Rectal smooth muscle tissue (tissue), 1 donor: Measurements from ENCODE around the gene EMX1.

Experiments used
- H3K27ac ChIP-seq: one replicate; pipeline ENCODE4 v1.7.0; 2013; ENCODE audit warnings: low read depth, low read length, inconsistent platforms
- H3K27me3 ChIP-seq: one replicate; pipeline ENCODE4 v1.7.0; 2013; ENCODE audit warnings: low read length; ENCODE audit not compliant: control insufficient read depth, insufficient read depth
- H3K36me3 ChIP-seq: one replicate; pipeline ENCODE4 v1.7.0; 2013; ENCODE audit warnings: low read length; ENCODE audit not compliant: control insufficient read depth, insufficient read depth
- H3K4me1 ChIP-seq: one replicate; pipeline ENCODE4 v1.7.0; 2013; ENCODE audit warnings: low read length; ENCODE audit not compliant: control insufficient read depth, insufficient read depth
- H3K4me3 ChIP-seq: one replicate; pipeline ENCODE4 v1.7.0; 2013; ENCODE audit warnings: low read length
- H3K9ac ChIP-seq: one replicate; pipeline ENCODE4 v1.7.0; 2013; ENCODE audit warnings: low read length

EMX1 gene

DNA sequence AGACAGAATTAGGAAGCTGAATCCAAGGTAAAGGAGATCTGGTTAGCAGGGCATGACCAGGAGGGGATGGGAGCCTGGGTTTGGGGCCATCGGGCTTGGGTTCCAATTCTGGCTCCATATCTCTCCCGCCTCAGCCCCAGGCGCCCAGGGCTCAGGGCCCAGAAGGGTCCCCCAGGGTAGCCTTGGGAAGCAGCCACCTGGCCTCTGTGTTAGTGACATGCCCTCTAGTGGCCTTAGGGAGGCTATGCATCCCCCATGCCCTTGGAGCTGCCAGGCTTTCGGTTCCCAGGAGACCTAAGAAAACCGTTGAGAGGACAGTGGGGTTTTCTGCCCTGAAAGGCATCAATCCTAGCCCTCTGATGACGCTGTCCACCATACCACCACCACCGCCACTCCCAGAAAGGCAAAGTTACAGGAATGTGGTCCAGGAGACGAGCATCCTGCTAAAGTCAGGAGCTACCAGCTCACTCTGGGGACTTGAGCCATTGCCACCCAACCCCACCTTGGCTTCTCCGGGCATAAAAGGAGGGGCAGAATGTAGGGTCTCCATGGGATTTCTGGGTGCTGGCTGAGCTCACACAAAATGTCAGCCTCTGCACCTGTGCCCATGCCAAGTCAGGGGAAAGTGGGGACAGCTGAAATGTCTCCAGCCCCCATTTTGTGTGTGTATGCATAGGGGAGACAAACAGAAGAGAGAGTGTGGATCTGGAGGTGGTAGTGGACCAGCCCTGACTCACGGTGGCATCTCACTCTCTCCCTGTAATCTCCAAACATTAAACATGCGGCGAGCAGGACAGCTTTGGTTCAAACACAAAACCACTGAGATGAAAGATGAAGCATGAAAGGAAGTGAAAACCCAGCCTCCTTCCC is 56.5 kb downstream of the EMX1 start:
- Histone ChIP-seq H3K4me1 (no peaks in the 10 kb centered on the region), H3K9ac (no peak overlapping the region), H3K4me3 (no peak overlapping the region), H3K27me3 (no peaks in the 10 kb centered on the region), H3K36me3 (peaks cover 2% of the 10 kb centered on the region), H3K27ac (no peak overlapping the region)

DNA sequence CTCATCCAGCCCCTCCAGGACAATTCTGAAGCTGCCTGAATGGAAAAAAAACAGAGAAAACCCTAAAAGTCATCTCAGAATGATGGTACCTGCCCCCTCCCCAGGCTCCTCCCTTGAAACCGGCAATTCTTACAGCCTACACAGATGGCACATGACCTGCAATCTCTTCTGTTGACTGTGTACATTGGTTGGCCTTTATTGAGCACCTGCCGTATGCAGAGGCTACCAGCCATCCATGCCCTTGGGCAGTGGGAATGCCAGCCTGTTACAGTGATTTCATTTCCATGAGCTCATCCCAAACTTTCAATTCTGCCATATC is 57.1 kb downstream of the EMX1 start:
- H3K36me3 ChIP-seq, result peaks cover 2% of the 10 kb centered on the region
- no peak overlapping the region for H3K9ac ChIP-seq
- H3K27ac ChIP-seq, result no peak overlapping the region
- no peak overlapping the region for H3K4me3 ChIP-seq
- H3K27me3 ChIP-seq, result no peaks in the 10 kb centered on the region
- H3K4me1 ChIP-seq, result no peaks in the 10 kb centered on the region

DNA sequence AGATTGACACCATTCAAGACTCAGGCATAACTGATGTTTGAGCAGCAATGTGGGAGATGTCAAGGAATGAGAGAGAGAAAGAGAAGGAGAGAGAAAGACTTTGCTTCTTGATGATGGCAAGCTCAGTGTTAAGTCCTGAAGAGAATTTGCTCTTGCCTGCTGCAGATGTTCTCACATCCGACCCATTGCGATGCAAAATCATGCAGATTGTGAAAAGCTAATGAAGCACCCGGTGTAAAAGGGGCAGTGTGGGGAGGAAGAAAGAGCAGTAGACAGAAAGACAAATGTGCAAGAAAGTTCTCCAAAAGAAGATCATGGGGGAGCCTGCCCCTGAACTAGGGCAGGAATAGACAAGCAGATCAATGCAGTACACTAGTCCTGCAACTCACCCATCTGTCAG is 57.7 kb downstream of the EMX1 start:
- Histone ChIP-seq H3K4me1 (no peaks in the 10 kb centered on the region), H3K27ac (no peak overlapping the region), H3K36me3 (peaks cover 2% of the 10 kb centered on the region), H3K4me3 (no peak overlapping the region), H3K27me3 (no peaks in the 10 kb centered on the region), H3K9ac (no peak overlapping the region)

DNA sequence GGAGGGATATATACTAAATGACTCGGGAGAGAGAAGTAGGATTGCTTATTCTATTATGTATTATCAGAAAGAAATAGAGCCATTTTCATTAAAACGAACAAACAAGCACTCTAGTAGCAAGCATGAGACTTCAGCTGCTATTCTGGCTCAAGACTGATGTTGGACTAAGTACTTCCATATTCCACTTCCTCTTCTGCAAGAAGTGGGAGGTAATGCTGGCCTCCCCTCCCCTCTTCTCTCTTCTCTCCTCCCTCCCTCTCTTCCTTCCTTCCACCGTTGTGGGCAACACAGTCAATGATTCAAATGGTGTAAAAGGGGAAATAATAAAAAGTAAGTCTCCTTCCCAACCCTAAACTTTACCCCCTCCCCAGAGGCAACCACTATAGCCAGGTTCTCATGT is 62.6 kb downstream of the EMX1 start:
- no peaks in the 10 kb centered on the region for H3K4me1 ChIP-seq
- no peak overlapping the region for H3K4me3 ChIP-seq
- no peak overlapping the region for H3K9ac ChIP-seq
- no peaks in the 10 kb centered on the region for H3K36me3 ChIP-seq
- H3K27ac ChIP-seq, result no peak overlapping the region
- no peaks in the 10 kb centered on the region for H3K27me3 ChIP-seq

DNA sequence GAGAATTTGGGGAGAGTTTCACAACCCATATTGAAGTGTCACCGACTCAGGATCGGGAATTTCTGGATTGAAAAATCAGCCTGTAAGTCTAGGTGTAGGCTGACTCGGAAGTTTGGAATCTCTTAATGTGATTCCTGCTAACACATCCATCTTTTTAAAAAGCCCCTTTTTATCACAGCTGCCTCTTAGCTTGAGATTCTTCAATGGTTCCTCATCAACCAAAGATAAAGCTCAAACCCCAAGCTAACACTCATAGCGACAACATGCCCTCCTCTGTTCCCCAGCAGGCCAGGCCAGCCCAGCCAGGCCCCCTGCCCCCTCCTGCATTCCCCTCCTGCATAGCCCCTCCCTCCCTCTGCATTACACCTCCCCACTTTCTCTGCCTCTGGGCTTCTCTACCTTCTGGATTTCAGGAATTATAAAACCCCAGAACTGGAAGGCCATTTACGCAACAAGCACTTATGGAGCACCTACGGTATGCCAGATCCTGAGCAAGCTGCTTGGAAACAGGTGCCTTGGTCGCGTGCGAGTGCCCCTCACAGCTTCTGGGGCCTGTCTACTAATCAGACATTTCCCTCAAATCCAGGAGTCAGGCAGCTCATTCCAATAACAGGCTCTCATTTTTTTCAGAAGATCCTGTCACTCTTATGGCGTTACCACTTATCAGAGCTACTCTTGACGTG is 63.4 kb downstream of the EMX1 start:
- H3K27ac ChIP-seq, result no peak overlapping the region
- no peak overlapping the region for H3K4me3 ChIP-seq
- no peaks in the 10 kb centered on the region for H3K36me3 ChIP-seq
- no peaks in the 10 kb centered on the region for H3K27me3 ChIP-seq
- no peak overlapping the region for H3K9ac ChIP-seq
- no peaks in the 10 kb centered on the region for H3K4me1 ChIP-seq

DNA sequence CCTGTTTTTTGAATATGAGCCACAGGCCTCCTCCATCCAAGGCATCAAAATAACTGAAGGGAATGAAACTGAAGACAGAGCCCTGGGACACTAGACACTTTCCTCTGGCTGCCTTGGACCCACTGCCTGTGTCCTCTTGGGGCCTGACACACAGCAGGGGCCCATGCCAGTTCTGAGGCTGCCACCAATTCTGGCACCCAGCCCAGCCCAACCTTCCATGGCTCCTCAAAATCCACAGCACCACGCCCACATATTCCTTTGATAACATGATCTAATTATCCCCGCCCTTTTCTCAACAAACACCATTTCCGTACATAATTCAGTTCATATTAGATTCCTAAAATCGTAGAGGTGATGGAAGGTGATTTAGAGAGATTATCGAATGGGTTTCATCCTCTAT is 64.2 kb downstream of the EMX1 start:
- H3K4me3 ChIP-seq, result no peak overlapping the region
- H3K27ac ChIP-seq, result no peak overlapping the region
- H3K36me3 ChIP-seq, result no peaks in the 10 kb centered on the region
- H3K4me1 ChIP-seq, result no peaks in the 10 kb centered on the region
- H3K9ac ChIP-seq, result no peak overlapping the region
- H3K27me3 ChIP-seq, result no peaks in the 10 kb centered on the region

DNA sequence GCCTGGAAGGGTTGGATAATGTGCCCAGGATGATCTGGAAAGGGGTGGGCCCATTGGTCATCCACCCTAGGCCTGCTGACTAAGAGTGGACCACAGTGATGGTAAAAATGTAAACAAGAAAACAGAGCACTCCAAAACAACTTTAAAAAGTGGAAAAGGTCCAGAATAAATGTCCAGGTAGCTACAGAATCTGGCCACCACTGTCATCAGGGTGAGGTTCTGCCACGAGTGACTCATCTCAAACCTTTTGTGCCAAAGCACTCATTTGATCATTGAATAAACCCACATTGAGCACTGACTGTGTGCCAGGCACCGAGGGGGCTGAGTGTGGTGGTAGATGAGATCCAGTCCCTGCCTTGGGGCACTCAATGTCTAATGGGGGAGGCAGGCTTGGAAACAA is 64.9 kb downstream of the EMX1 start:
- Histone ChIP-seq H3K9ac (no peak overlapping the region), H3K36me3 (no peaks in the 10 kb centered on the region), H3K4me3 (no peak overlapping the region), H3K4me1 (no peaks in the 10 kb centered on the region), H3K27ac (no peak overlapping the region), H3K27me3 (no peaks in the 10 kb centered on the region)

DNA sequence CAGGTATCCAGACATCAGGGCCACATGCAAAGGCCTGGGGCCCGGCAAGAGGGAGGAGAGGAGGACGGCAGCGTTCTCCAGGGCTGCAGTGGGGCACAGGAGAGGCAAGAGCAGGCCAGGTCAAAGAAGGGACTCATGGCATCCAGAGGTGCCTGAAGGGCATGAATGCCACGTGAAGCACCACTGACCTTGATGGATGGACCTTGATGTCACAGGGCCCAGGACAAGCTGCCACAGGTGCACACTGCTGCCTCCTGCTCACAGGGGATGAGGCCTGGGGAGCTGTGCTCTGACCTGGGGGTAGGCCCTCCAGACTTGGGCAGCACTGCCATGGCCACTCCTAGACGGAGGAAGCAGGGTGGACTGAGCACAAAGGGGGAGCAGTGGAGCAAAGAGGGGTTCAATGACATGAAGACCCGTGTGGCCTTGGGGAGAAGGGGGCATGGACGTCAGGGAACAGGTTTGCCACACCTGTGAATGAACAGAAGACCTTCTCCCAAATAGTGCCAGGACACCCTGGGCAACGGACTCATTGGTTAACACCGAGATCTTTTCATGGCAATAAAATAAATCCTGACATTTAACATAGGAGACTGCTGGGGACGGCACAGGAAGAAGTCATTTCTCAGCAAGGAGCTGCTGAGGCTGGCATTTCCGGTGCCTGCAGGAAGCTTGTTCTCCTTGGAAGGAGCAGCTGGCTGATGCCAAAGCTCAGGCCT is 65.6 kb downstream of the EMX1 start:
- H3K27ac ChIP-seq, result no peak overlapping the region
- H3K36me3 ChIP-seq, result no peaks in the 10 kb centered on the region
- no peak overlapping the region for H3K9ac ChIP-seq
- no peak overlapping the region for H3K4me3 ChIP-seq
- H3K4me1 ChIP-seq, result no peaks in the 10 kb centered on the region
- H3K27me3 ChIP-seq, result no peaks in the 10 kb centered on the region

DNA sequence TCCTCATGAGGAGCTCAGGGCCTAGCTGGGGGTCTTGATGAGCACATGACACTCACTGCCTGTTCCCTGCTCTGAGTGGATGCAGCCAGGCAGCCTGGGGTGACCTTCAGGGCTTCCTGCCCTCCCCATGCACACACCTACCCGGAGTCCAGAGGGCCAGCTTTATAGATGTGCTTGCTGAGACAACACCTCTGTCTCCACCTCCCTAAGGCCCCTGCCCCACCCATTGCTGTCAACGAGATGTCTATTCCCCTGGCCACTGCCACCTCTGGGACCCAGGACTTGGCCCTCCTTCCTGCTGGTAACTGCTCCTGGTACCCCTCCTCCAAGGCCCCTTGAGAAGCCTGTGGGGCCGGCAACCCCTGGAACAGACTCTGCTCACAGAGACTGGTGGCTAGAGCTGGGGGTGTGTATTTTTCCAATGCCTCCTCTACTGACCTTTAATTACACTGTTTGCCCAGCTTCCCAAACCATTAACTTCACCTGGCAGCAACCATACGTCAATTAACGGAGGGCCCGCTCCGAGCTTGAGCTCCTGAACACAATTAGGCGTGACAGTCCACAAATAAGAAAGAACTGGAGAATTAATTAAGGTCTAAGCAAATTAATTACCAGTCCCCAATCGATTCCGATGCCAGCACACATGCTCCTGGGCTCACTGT is 66.3 kb downstream of the EMX1 start:
- H3K27me3 ChIP-seq, result no peaks in the 10 kb centered on the region
- H3K4me1 ChIP-seq, result no peaks in the 10 kb centered on the region
- H3K27ac ChIP-seq, result no peak overlapping the region
- no peak overlapping the region for H3K9ac ChIP-seq
- H3K36me3 ChIP-seq, result no peaks in the 10 kb centered on the region
- H3K4me3 ChIP-seq, result no peak overlapping the region

DNA sequence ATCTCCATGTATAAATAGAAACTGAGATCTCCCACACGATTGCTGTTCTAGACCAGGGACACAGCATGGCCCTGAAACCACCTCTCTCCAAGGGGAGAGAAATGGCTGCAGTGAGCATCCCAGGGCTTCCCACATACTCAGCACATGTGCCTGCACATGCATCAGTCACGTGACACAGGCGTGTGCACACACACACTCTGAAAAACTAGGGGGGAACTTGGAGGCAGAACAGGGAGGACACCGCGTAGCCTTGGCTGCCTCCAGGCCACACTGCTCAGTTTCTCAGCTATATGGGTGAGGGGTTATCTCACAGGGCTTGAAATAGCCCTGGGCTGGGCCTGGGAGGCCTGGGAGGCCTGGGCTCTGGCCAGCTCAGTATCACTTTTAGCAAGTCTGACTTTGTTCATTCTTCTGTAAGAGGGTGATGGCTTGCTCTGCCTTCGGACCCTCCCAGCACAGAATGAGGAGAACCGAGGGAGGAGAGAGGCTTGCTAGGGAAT is 66.9 kb downstream of the EMX1 start:
- Histone ChIP-seq H3K27ac (no peak overlapping the region), H3K4me1 (no peaks in the 10 kb centered on the region), H3K27me3 (no peaks in the 10 kb centered on the region), H3K4me3 (no peak overlapping the region), H3K36me3 (no peaks in the 10 kb centered on the region), H3K9ac (no peak overlapping the region)
